K562 (cell line): ENCODE results near the gene TCF3. TPM values are rescaled to one million over a fixed set of nuclear protein-coding genes. Genes with fewer than 3 reads are reported as not detected.

Source experiments
- ATAC-seq: fragments of 200-7000 bp; cut with Tn5 transposase; 3 replicates; pipeline ENCODE4 v1.9.1; 2020; ENCODE audit warnings: moderate library complexity
- BruUV-seq: library from RNA; stranded (reverse); fragments of 400-500 nt; replicated peaks from 2 replicates; lab custom pipeline; 2021; lab: Mats Ljungman, UMichigan
- CTCF ChIA-PET: fragments of 300-600 bp; formaldehyde crosslinking; extraction: SDS; loops from one replicate; lab custom pipeline; 2021; ENCODE audit warnings: low intra/inter-chr PET ratio; lab: Yijun Ruan, JAX
- POLR2A ChIA-PET: fragments of 300-600, 350-650 bp; sonication (Branson Sonifier 250); formaldehyde crosslinking; extraction: SDS; loops from one replicate; lab custom pipeline; 2021; ENCODE audit warnings: antibody characterized with exemption, inconsistent platforms; lab: Yijun Ruan, JAX
- DNase-seq, 4 experiments: peaks; one replicate each; pipeline versions ENCODE4 v3.0.0 to v3.0.0-alpha.2; 2011 to 2018; ENCODE audit warnings: low spot score in 3 of 4, mixed read lengths in 3 of 4; ENCODE audit errors: extremely low read depth in 1 of 4
- FAIRE-seq: peaks from 2 replicates; lab custom pipeline; 2011; peaks lifted over from hg19 to GRCh38; lab: Jason Lieb, UNC
- H2AFZ ChIP-seq: 2 replicates; pipeline ENCODE4 v1.6.0; 2011; ENCODE audit warnings: low read depth, low read length, control low read depth, inconsistent platforms
- H3K27ac ChIP-seq: fragments of 200-600 bp; 3 replicates; pipeline ENCODE4 v1.8.0; 2011; ENCODE audit warnings: low read depth, mild to moderate bottlenecking, control low read depth, inconsistent platforms, low read length, moderate library complexity, mixed read lengths; ENCODE audit errors: extremely low read depth
- H3K27me3 ChIP-seq, 2 experiments: fragments of 300-600 bp in 1 of 2; 2 replicates in 1 of 2; 3 replicates in 1 of 2; pipeline versions ENCODE4 v1.6.0 to v1.8.0; 2011; ENCODE audit warnings: inconsistent platforms in 2 of 2, low read length in 2 of 2, mild to moderate bottlenecking in 1 of 2, mixed read lengths in 1 of 2, moderate library complexity in 1 of 2; ENCODE audit not compliant: control insufficient read depth in 2 of 2, insufficient read depth in 2 of 2
- H3K36me3 ChIP-seq: fragments of 300-600 bp; 3 replicates; pipeline ENCODE4 v1.8.0; 2011; ENCODE audit warnings: mild to moderate bottlenecking, low read length, inconsistent platforms; ENCODE audit not compliant: control insufficient read depth, insufficient read depth
- H3K4me1 ChIP-seq, 2 experiments: fragments of 200-600 bp in 1 of 2; replicated peaks in 1 of 2; 2 replicates in 1 of 2; 3 replicates in 1 of 2; pipeline versions ENCODE4 v1.5.1 to v1.8.0; 2011; ENCODE audit warnings: inconsistent platforms in 2 of 2, low read length in 2 of 2, mild to moderate bottlenecking in 1 of 2, mixed read lengths in 1 of 2, moderate library complexity in 1 of 2; ENCODE audit not compliant: control insufficient read depth in 2 of 2, insufficient read depth in 2 of 2
- H3K4me2 ChIP-seq: 2 replicates; pipeline ENCODE4 v1.6.1; 2011; ENCODE audit warnings: low read length, control low read depth, inconsistent platforms, mixed read lengths; ENCODE audit not compliant: insufficient read depth
- H3K4me3 ChIP-seq: fragments of 200-600 bp; sonication (generic), shearing (Covaris generic); 2 replicates; pipeline ENCODE4 v1.5.1; 2016; ENCODE audit warnings: control low read depth, inconsistent platforms
- H3K79me2 ChIP-seq: fragments of 200-600 bp; 3 replicates; pipeline ENCODE4 v1.8.0; 2011; ENCODE audit warnings: low read length, inconsistent platforms; ENCODE audit not compliant: control insufficient read depth, insufficient read depth
- H3K9ac ChIP-seq, 2 experiments: 2 replicates each; pipeline versions ENCODE4 v1.6.0 to v1.6.1; 2011; ENCODE audit warnings: low read depth in 2 of 2, low read length in 2 of 2, control low read depth in 1 of 2, inconsistent platforms in 1 of 2, mild to moderate bottlenecking in 1 of 2, mixed read lengths in 1 of 2; ENCODE audit not compliant: insufficient read depth in 1 of 2
- H3K9me1 ChIP-seq: one replicate; pipeline ENCODE4 v1.6.0; 2011; ENCODE audit warnings: inconsistent platforms, mild to moderate bottlenecking, low read length, moderate library complexity; ENCODE audit not compliant: control insufficient read depth, insufficient read depth
- H3K9me3 ChIP-seq: replicated peaks from 2 replicates; pipeline ENCODE4 v1.5.1; 2011; ENCODE audit warnings: low read depth, low read length, inconsistent platforms; ENCODE audit not compliant: control insufficient read depth, insufficient read depth
- H4K20me1 ChIP-seq: replicated peaks from 2 replicates; pipeline ENCODE4 v1.6.1; 2011; ENCODE audit warnings: low read length, inconsistent platforms, mixed read lengths; ENCODE audit not compliant: control insufficient read depth, insufficient read depth
- ZNF707 ChIP-seq: fragments of 250-450 bp; sonication (Bioruptor Pico); conservative IDR thresholded peaks from 2 replicates; pipeline ENCODE4 v1.8.0; 2022; ENCODE audit warnings: inconsistent platforms, mild to moderate bottlenecking, moderate library complexity
- ZNF740 ChIP-seq, 3 experiments: fragments of 200-800 bp in 1 of 3; sonication (Bioruptor generic) in 1 of 3; sonication (generic) in 1 of 3; formaldehyde crosslinking in 1 of 3; IDR thresholded peaks; 2 replicates each; pipeline versions ENCODE4 v1.6.1 to v1.8.0; 2016 to 2022; ENCODE audit warnings: mild to moderate bottlenecking in 2 of 3, missing compliant biosample characterization in 2 of 3, missing genetic modification characterization in 2 of 3, missing genetic modification reagents in 1 of 3
- WGBS: fragments of 100-300 bp; shearing (Covaris generic); methylation state at CpG from one replicate; pipeline ENCODE4 v1.1.6; 2016; ENCODE audit warnings: low coverage, mixed read lengths; ENCODE audit not compliant: insufficient coverage; ENCODE audit errors: missing lambda C conversion rate; 5-methylcytosine and 5-hydroxymethylcytosine counted together
- in situ Hi-C: fragments of 300-500 bp; cut with MboI; formaldehyde crosslinking; loops from 4 replicates; pipeline ENCODE4 v1.15.0; 2018; ENCODE audit warnings: inconsistent platforms, mixed read lengths
- intact Hi-C: fragments of 100-400 bp; cut with micrococcal nuclease; formaldehyde crosslinking; loops from 2 replicates; pipeline ENCODE4 v1.14.2; 2022
- polyA plus RNA-seq, 8 experiments: library from polyadenylated mRNA; depleted of rRNA in 4 of 8; stranded (reverse) in 5 of 8; unstranded in 3 of 8; fragments of >200 nt; fragmentation: Nextera tagmentation in 2 of 8; fragmentation: Illumina TruSeq in 1 of 8; extraction: Ambion mirVana in 2 of 8; extraction: Trizol in 1 of 8; gene quantifications; 2 replicates each; pipeline versions ENCODE4 v1.2.1 to v1.2.3, GENCODE V29; 2011 to 2014; ENCODE audit warnings: inconsistent platforms in 1 of 8, missing spikeins in 1 of 8
- total RNA-seq, 7 experiments: library from RNA; depleted of rRNA in 6 of 7; stranded (reverse); fragments of >200 nt in 6 of 7; fragmentation: Illumina TruSeq in 2 of 7; extraction: Trizol in 2 of 7; gene quantifications; 2 replicates each; pipeline versions ENCODE4 v1.2.1 to v1.2.3, GENCODE V29; 2011 to 2021; ENCODE audit warnings: low replicate concordance in 1 of 7

Gene TCF3
- total and polyA plus RNA-seq, 9 of the 15 experiments (the other 6 are each of a cell fraction or from before 2014, with no cell fraction given): 5.6 to 259 (median 84.0) TPM

DNA sequence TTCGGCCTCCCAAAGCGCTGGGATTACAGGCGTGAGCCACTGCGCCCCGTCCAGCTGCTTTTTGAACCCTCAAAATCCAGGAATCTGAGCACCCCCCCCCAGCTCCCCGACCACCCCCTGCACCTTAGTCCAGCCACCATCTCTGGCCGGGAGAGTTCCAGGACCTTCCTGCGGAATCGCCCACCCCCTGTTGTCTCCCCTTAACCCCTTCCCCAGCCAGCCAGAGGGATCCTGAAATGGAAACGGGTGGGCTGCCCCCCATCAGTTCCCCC, 59.0 kb downstream of the TCF3 start:
- TF ChIP-seq ZNF740 (CRISPR knock-in tag; IDR thresholded peaks at IDR 0.05): no peak; the same call in 1 of the 2 replicates
- 0 out of 4 replicates have a peak, but pooled peaks of 1 of the 2 experiments have one; percentile 42 for TF ChIP-seq ZNF740 (tag; IDR thresholded peaks at IDR 0.05)
- TF ChIP-seq ZNF707: no peak
- H3K36me3 ChIP-seq: peaks cover 57% of the 10 kb centered on the region; the same call in 2 of the 3 replicates
- ATAC-seq (no peak), FAIRE-seq (no peak), DNase-seq (peak in 1 of 4 experiments; percentile 12)
- no peaks in the 10 kb centered on the region for H3K27me3 ChIP-seq
- BruUV-seq: no TSS peak
- ChIA-PET POLR2A (interaction anchor here (1.4 to 6.6 kb wide), 3 partner anchors 11 to 59 kb away, joined by 3 to 40 read pairs (median 13); partner anchors contain the start of genes TCF3 and UQCR11), CTCF (interaction anchor here (0.7 kb wide), 1 partner anchor 57 kb away, joined by 4 read pairs; no protein-coding TSS in a partner anchor)
- peak overlapping the region; percentile 76 for H3K27ac ChIP-seq
- H3K79me2 ChIP-seq: peaks cover 43% of the 10 kb centered on the region
- peak overlapping the region; percentile 59 for H3K4me3 ChIP-seq
- in situ Hi-C loops (no loop called here), intact Hi-C loops (no loop called here)
- H2AFZ ChIP-seq: no peak overlapping the region
- H4K20me1 ChIP-seq: peaks cover 9% of the 10 kb centered on the region; the same call in 1 of the 2 replicates
- H3K4me2 ChIP-seq: peak overlapping the region; percentile 82
- peak overlapping the region; percentile 68 to 98; a peak in 3 of 4 replicates for H3K9ac ChIP-seq
- no peaks in the 10 kb centered on the region for H3K9me1 ChIP-seq
- no peaks in the 10 kb centered on the region for H3K9me3 ChIP-seq
- H3K4me1 ChIP-seq: peaks cover 15 to 40% of the 10 kb centered on the region in 2 experiments
- 65% methylated on average over 6 of the region's 10 CpGs for WGBS
